ENCODE data around the gene VSX1.

GRCh38 chr20:25125636-25126035, 43.7 kb upstream of the VSX1 start:
- no peak for TF ChIP-seq POLR2AphosphoS5 (IDR thresholded peaks at IDR 0.05)
- TF ChIP-seq EP300 (IDR thresholded peaks at IDR 0.05) = no peak

All from stomach (tissue), 4 donors.